K562 (cell line): ENCODE measurements around the gene WDR27.

ENCODE experiments used
- CHD2 ChIP-seq: IDR thresholded peaks from 2 replicates; pipeline ENCODE4 v1.6.1; 2011; ENCODE audit warnings: low read depth, low read length
- L3MBTL2 ChIP-seq: fragments of 450-650 bp; IDR thresholded peaks from 2 replicates; pipeline ENCODE4 v1.6.1; 2016; ENCODE audit warnings: mild to moderate bottlenecking, moderate library complexity
- NR2C2 ChIP-seq, 2 experiments: fragments of 200-800 bp in 1 of 2; sonication (Bioruptor generic) in 1 of 2; sonication (generic) in 1 of 2; formaldehyde crosslinking in 1 of 2; IDR thresholded peaks; 2 replicates each; pipeline versions ENCODE4 v1.6.1 to v1.8.0; 2016 to 2022; ENCODE audit warnings: mild to moderate bottlenecking in 1 of 2, missing compliant biosample characterization in 1 of 2, missing genetic modification characterization in 1 of 2, missing genetic modification reagents in 1 of 2
- RBM17 ChIP-seq: fragments of 200-400 bp; formaldehyde crosslinking; IDR thresholded peaks from 2 replicates; pipeline ENCODE4 v1.6.1; 2017; ENCODE audit warnings: low read depth, mild to moderate bottlenecking, low read length, borderline replicate concordance
- TF ChIP-seq, protein P1 (sequence below), 2 experiments: fragments of 200-800 bp in 1 of 2; sonication (Bioruptor generic) in 1 of 2; sonication (generic) in 1 of 2; formaldehyde crosslinking in 1 of 2; IDR thresholded peaks in 1 of 2; conservative IDR thresholded peaks in 1 of 2; 2 replicates each; pipeline versions ENCODE4 v1.5.0 to v1.6.1; 2016 to 2020; ENCODE audit warnings: missing compliant biosample characterization in 1 of 2, missing genetic modification characterization in 1 of 2, missing genetic modification reagents in 1 of 2

DNA sequence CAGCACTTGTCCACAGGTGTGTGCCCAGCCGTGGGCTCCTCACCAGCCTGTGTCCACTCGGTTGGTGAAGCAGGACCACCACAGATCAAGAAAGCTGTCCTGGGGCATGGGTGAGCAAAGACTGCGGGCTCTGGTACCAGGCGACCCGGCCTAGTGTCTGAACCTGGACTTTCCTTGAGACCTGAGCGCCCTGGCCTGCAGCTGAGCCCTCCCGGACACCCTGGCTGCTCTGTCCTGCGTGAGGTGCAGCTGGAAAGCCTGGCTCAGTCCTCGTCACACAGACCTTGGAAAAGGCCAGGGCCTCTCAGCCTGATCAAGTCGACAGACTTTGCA is 247.0 kb downstream of the WDR27 start:
- TF ChIP-seq CHD2 (no peak), NR2C2 (CRISPR knock-in tag; IDR thresholded peaks at IDR 0.05) (no peak), NR2C2 (tag; IDR thresholded peaks at IDR 0.05) (no peak), L3MBTL2 (no peak), RBM17 (no peak)
- TF ChIP-seq, protein P1, sequence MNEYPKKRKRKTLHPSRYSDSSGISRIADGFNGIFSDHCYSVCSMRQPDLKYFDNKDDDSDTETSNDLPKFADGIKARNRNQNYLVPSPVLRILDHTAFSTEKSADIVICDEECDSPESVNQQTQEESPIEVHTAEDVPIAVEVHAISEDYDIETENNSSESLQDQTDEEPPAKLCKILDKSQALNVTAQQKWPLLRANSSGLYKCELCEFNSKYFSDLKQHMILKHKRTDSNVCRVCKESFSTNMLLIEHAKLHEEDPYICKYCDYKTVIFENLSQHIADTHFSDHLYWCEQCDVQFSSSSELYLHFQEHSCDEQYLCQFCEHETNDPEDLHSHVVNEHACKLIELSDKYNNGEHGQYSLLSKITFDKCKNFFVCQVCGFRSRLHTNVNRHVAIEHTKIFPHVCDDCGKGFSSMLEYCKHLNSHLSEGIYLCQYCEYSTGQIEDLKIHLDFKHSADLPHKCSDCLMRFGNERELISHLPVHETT (CRISPR knock-in tag; conservative IDR thresholded peaks at IDR 0.05 in 1 of 2, IDR thresholded peaks at IDR 0.05 in 1 of 2): no peak
